ENCODE data around the gene HDC.

- TF ChIP-seq CTCF (IDR thresholded peaks at IDR 0.05; ENCODE audit: poor library complexity) (no peak), EZH2 (IDR thresholded peaks at IDR 0.05; ENCODE audit: borderline replicate concordance) (no peak)
Measured at GRCh38 chr15:50267577-50267976, 2.1 kb upstream of the HDC start.

Measured in hepatocyte (in vitro differentiated cells).